H9 (cell line): ENCODE data around the gene SCRN2. TPM values are rescaled to one million over a fixed set of nuclear protein-coding genes. Genes with fewer than 3 reads are reported as not detected.

ENCODE experiments used
- DNase-seq: peaks from one replicate; pipeline ENCODE4 v3.0.0-alpha.2; 2017
- H2AFZ ChIP-seq: one replicate; pipeline ENCODE4 v1.6.1; 2013; ENCODE audit warnings: mild to moderate bottlenecking, low read length, control low read depth, moderate library complexity
- H2AK5ac ChIP-seq: 2 replicates; pipeline ENCODE4 v1.6.1; 2013; ENCODE audit warnings: low read length, control low read depth, mixed read lengths; ENCODE audit not compliant: insufficient read length
- H2BK120ac ChIP-seq: one replicate; pipeline ENCODE4 v1.6.1; 2013; ENCODE audit warnings: low read depth, mild to moderate bottlenecking, low read length, control low read depth, inconsistent platforms; ENCODE audit not compliant: poor library complexity, severe bottlenecking
- H2BK12ac ChIP-seq: 2 replicates; pipeline ENCODE4 v1.6.1; 2013; ENCODE audit warnings: low read length, control low read depth, mixed read lengths, low read depth; ENCODE audit not compliant: insufficient read length
- H2BK15ac ChIP-seq: 2 replicates; pipeline ENCODE4 v1.6.1; 2013; ENCODE audit warnings: low read depth, low read length, control low read depth
- H2BK20ac ChIP-seq: one replicate; pipeline ENCODE4 v1.6.1; 2013; ENCODE audit warnings: low read depth, mild to moderate bottlenecking, low read length, control low read depth, inconsistent platforms; ENCODE audit not compliant: poor library complexity, severe bottlenecking
- H2BK5ac ChIP-seq: 2 replicates; pipeline ENCODE4 v1.6.1; 2013; ENCODE audit warnings: low read length, control low read depth, mixed read lengths; ENCODE audit not compliant: insufficient read length
- H3K14ac ChIP-seq: 2 replicates; pipeline ENCODE4 v1.6.1; 2013; ENCODE audit warnings: low read length, control low read depth; ENCODE audit not compliant: insufficient read depth
- H3K18ac ChIP-seq: 2 replicates; pipeline ENCODE4 v1.6.1; 2013; ENCODE audit warnings: low read depth, mild to moderate bottlenecking, mixed read lengths, low read length, control low read depth; ENCODE audit not compliant: insufficient read length
- H3K23ac ChIP-seq: 2 replicates; pipeline ENCODE4 v1.6.1; 2013; ENCODE audit warnings: low read length, control low read depth, mixed read lengths, low read depth; ENCODE audit not compliant: insufficient read length
- H3K23me2 ChIP-seq: 2 replicates; pipeline ENCODE4 v1.6.1; 2013; ENCODE audit warnings: low read depth, mild to moderate bottlenecking, mixed read lengths, low read length, control low read depth; ENCODE audit not compliant: insufficient read length, poor library complexity, severe bottlenecking
- H3K27ac ChIP-seq: 2 replicates; pipeline ENCODE4 v1.5.1; 2013; ENCODE audit warnings: low read length, control low read depth, mixed read lengths, low read depth; ENCODE audit not compliant: insufficient read length
- H3K27me3 ChIP-seq: 2 replicates; pipeline ENCODE4 v1.6.1; 2013; ENCODE audit warnings: low read length, control low read depth, inconsistent platforms; ENCODE audit not compliant: insufficient read depth
- H3K4ac ChIP-seq: 2 replicates; pipeline ENCODE4 v1.6.1; 2013; ENCODE audit warnings: low read depth, mild to moderate bottlenecking, control low read depth, inconsistent platforms, low read length, moderate library complexity
- H3K4me1 ChIP-seq: 2 replicates; pipeline ENCODE4 v1.6.1; 2013; ENCODE audit warnings: low read length, control low read depth, inconsistent platforms; ENCODE audit not compliant: insufficient read depth
- H3K4me2 ChIP-seq: 2 replicates; pipeline ENCODE4 v1.6.1; 2013; ENCODE audit warnings: low read length, control low read depth, mixed read lengths; ENCODE audit not compliant: insufficient read length, insufficient read depth
- H3K56ac ChIP-seq: 2 replicates; pipeline ENCODE4 v1.6.1; 2013; ENCODE audit warnings: low read depth, mild to moderate bottlenecking, mixed read lengths, low read length, control low read depth; ENCODE audit not compliant: insufficient read length
- H3K79me1 ChIP-seq: 2 replicates; pipeline ENCODE4 v1.6.1; 2013; ENCODE audit warnings: low read depth, mild to moderate bottlenecking, moderate library complexity, low read length, control low read depth, inconsistent platforms; ENCODE audit not compliant: insufficient read depth, poor library complexity, severe bottlenecking
- H3K79me2 ChIP-seq: 2 replicates; pipeline ENCODE4 v1.6.1; 2013; ENCODE audit warnings: low read length, control low read depth, inconsistent platforms; ENCODE audit not compliant: insufficient read depth
- H3K9ac ChIP-seq: 2 replicates; pipeline ENCODE4 v1.6.1; 2013; ENCODE audit warnings: low read length, control low read depth, mixed read lengths; ENCODE audit not compliant: insufficient read length; ENCODE audit errors: extremely low read depth
- H3K9me3 ChIP-seq: one replicate; pipeline ENCODE4 v1.6.1; 2013; ENCODE audit warnings: low read depth, low read length, inconsistent platforms; ENCODE audit not compliant: control insufficient read depth
- H3T11ph ChIP-seq: one replicate; pipeline ENCODE4 v1.6.1; 2013; ENCODE audit warnings: mild to moderate bottlenecking, low read length, control low read depth, inconsistent platforms
- H4K20me1 ChIP-seq: one replicate; pipeline ENCODE4 v1.6.1; 2013; ENCODE audit not compliant: control insufficient read depth, insufficient read length, insufficient read depth
- H4K5ac ChIP-seq: 2 replicates; pipeline ENCODE4 v1.6.1; 2013; ENCODE audit warnings: low read depth, mild to moderate bottlenecking, mixed read lengths, low read length, control low read depth; ENCODE audit not compliant: insufficient read length
- H4K8ac ChIP-seq: replicated peaks from 2 replicates; pipeline ENCODE4 v1.6.1; 2013; ENCODE audit warnings: low read length, control low read depth, mixed read lengths, low read depth; ENCODE audit not compliant: insufficient read length
- H4K91ac ChIP-seq: 2 replicates; pipeline ENCODE4 v1.6.1; 2013; ENCODE audit warnings: low read depth, mild to moderate bottlenecking, moderate library complexity, mixed read lengths, low read length, control low read depth; ENCODE audit not compliant: insufficient read length
- H3K27ac Mint-ChIP-seq, 3 experiments: 2 replicates in 2 of 3; 3 replicates in 1 of 3; pipeline ENCODE4 v1.8.0; 2020 to 2021; ENCODE audit warnings: mixed read lengths in 3 of 3, mild to moderate bottlenecking in 1 of 3, moderate library complexity in 1 of 3
- H3K27me3 Mint-ChIP-seq: 2 replicates; pipeline ENCODE4 v1.8.0; 2021; ENCODE audit warnings: low read depth, mild to moderate bottlenecking, moderate library complexity, mixed read lengths
- H3K36me3 Mint-ChIP-seq, 3 experiments: 2 replicates in 2 of 3; 3 replicates in 1 of 3; pipeline ENCODE4 v1.8.0; 2020 to 2021; ENCODE audit warnings: low read depth in 3 of 3, mixed read lengths in 3 of 3; ENCODE audit not compliant: insufficient read depth in 1 of 3
- H3K4me1 Mint-ChIP-seq, 2 experiments: 2 replicates each; pipeline ENCODE4 v1.8.0; 2020; ENCODE audit warnings: mixed read lengths in 2 of 2
- H3K4me3 Mint-ChIP-seq, 2 experiments: 2 replicates in 1 of 2; 3 replicates in 1 of 2; pipeline ENCODE4 v1.8.0; 2020 to 2021; ENCODE audit warnings: mild to moderate bottlenecking in 2 of 2, mixed read lengths in 2 of 2, moderate library complexity in 1 of 2
- H3K9me3 Mint-ChIP-seq, 2 experiments: 2 replicates in 1 of 2; 3 replicates in 1 of 2; pipeline ENCODE4 v1.8.0; 2020; ENCODE audit warnings: mild to moderate bottlenecking in 2 of 2, mixed read lengths in 2 of 2, moderate library complexity in 1 of 2
- WGBS: extraction: QIAGEN DNeasy Blood & Tissue Kit; methylation state at CpG from one replicate; pipeline ENCODE4 v1.1.7; 2013; ENCODE audit warnings: missing lambda C conversion rate, low lambda C conversion rate, mixed read lengths; ENCODE audit not compliant: insufficient read length; ENCODE audit errors: extremely low coverage; 5-methylcytosine and 5-hydroxymethylcytosine counted together
- total RNA-seq: library from RNA; stranded (reverse); gene quantifications from 2 replicates; pipeline ENCODE4 v1.2.1, GENCODE V29; 2021
- TF ChIP-seq, protein P1 (sequence below): fragments of 200-600 bp; sonication (generic); conservative IDR thresholded peaks from 3 replicates; pipeline ENCODE4 v1.8.0; 2021; ENCODE audit warnings: antibody characterized with exemption, mild to moderate bottlenecking

Gene SCRN2
- total RNA-seq, 1 experiment from 2014 or later: 34.0 TPM

DNA sequence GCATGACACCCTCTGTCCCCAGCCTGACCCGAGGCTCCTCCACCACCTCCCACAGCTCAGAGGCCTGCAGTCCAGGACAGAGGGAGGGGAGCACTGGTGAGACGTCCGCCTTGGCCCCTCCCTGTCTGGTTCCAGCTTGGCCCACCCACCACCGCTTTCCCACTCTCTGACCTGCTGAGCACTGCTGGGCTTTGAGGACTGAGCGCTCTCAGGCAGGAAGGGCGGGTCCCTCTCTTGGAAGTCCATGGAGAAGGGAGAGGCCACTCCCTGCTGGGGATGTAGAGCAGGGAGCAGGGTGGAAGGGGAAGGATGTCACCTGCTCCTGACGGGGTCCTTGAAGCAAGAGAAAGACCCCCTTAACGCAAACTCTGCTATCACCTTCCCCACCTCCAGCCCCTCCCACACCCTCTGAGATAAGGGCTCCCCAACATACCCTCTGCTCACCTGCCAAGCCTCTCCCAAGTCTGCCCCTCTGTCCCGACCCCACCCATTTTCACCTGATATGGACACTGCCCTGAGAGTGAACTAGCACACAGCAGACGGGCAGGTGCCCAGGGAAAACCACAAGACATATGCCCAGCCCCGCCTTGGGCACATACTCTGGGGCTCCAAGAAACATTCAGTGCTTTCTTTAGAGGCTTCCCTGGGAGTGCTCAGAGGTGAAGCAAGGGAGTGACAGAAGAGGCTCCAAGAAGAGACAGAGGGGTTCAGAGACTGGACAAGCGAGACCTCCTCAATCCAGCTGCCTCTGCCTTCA lies 20.9 kb downstream of the SCRN2 start:
- H3T11ph ChIP-seq: no peak overlapping the region
- no peaks in the 10 kb centered on the region for H4K20me1 ChIP-seq
- no peak overlapping the region for H3K56ac ChIP-seq
- H3K27me3 ChIP-seq: no peaks in the 10 kb centered on the region
- Mint-ChIP-seq H3K27me3 (no peaks in the 10 kb centered on the region), H3K36me3 (peaks cover 4 to 22% (median 13%) of the 10 kb centered on the region in 3 experiments; a peak in 5 of 7 replicates), H3K4me1 (peaks cover 12 to 19% of the 10 kb centered on the region in 2 experiments), H3K9me3 (no peaks in the 10 kb centered on the region), H3K27ac (no peak overlapping the region), H3K4me3 (peak overlapping the region; percentile 94 to 95)
- no peak overlapping the region for H3K14ac ChIP-seq
- no peaks in the 10 kb centered on the region for H3K9me3 ChIP-seq
- no peaks in the 10 kb centered on the region for H3K79me1 ChIP-seq
- no peak overlapping the region for H2AFZ ChIP-seq
- H3K27ac ChIP-seq: no peak overlapping the region
- H2BK12ac ChIP-seq: no peak overlapping the region
- no peak overlapping the region for H4K91ac ChIP-seq
- no peak overlapping the region for H3K18ac ChIP-seq
- H3K4me1 ChIP-seq: no peaks in the 10 kb centered on the region
- no peak overlapping the region for H3K9ac ChIP-seq
- no peak overlapping the region for H4K5ac ChIP-seq
- no peak overlapping the region for H3K4me2 ChIP-seq
- H4K8ac ChIP-seq: no peak overlapping the region
- no peaks in the 10 kb centered on the region; the same call in 1 of the 2 replicates for H3K79me2 ChIP-seq
- TF ChIP-seq, protein P1, sequence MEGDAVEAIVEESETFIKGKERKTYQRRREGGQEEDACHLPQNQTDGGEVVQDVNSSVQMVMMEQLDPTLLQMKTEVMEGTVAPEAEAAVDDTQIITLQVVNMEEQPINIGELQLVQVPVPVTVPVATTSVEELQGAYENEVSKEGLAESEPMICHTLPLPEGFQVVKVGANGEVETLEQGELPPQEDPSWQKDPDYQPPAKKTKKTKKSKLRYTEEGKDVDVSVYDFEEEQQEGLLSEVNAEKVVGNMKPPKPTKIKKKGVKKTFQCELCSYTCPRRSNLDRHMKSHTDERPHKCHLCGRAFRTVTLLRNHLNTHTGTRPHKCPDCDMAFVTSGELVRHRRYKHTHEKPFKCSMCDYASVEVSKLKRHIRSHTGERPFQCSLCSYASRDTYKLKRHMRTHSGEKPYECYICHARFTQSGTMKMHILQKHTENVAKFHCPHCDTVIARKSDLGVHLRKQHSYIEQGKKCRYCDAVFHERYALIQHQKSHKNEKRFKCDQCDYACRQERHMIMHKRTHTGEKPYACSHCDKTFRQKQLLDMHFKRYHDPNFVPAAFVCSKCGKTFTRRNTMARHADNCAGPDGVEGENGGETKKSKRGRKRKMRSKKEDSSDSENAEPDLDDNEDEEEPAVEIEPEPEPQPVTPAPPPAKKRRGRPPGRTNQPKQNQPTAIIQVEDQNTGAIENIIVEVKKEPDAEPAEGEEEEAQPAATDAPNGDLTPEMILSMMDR: no peak
- no peak overlapping the region for H2BK5ac ChIP-seq
- H3K23me2 ChIP-seq: peaks cover 7% of the 10 kb centered on the region
- H2AK5ac ChIP-seq: no peak overlapping the region
- no CpG with 5 or more reads among the region's 12 CpGs for WGBS
- H2BK15ac ChIP-seq: no peak overlapping the region
- no peak overlapping the region for H3K23ac ChIP-seq
- no peak for DNase-seq
- no peak overlapping the region for H2BK120ac ChIP-seq
- no peak overlapping the region for H2BK20ac ChIP-seq
- no peak overlapping the region for H3K4ac ChIP-seq
